G401 (cell line): ENCODE data around the gene TMEM150A. TPM values are rescaled to one million over a fixed set of nuclear protein-coding genes. Genes with fewer than 3 reads are reported as not detected.
"Not testable (repeated sequence)": the region's sequence is repeated elsewhere in the genome, so short reads cannot be mapped to it uniquely, and the experiment has no call there.

Experiments
- DNase-seq: peaks from one replicate; pipeline ENCODE4 v3.0.0-alpha.2; 2015; ENCODE audit warnings: low spot score
- in situ Hi-C: cut with HindIII; loops from 2 replicates; pipeline ENCODE4 v1.10.0; 2016; ENCODE audit warnings: low sequenced_read_pairs, mixed read lengths
- total RNA-seq: library from RNA; depleted of rRNA; stranded (reverse); fragments of >200 nt; shearing (Covaris generic); gene quantifications from 2 replicates; pipeline ENCODE4 v1.2.3, GENCODE V29; 2014

Gene TMEM150A
- total RNA-seq, 1 experiment from 2014 or later, result 20.7 TPM

DNA sequence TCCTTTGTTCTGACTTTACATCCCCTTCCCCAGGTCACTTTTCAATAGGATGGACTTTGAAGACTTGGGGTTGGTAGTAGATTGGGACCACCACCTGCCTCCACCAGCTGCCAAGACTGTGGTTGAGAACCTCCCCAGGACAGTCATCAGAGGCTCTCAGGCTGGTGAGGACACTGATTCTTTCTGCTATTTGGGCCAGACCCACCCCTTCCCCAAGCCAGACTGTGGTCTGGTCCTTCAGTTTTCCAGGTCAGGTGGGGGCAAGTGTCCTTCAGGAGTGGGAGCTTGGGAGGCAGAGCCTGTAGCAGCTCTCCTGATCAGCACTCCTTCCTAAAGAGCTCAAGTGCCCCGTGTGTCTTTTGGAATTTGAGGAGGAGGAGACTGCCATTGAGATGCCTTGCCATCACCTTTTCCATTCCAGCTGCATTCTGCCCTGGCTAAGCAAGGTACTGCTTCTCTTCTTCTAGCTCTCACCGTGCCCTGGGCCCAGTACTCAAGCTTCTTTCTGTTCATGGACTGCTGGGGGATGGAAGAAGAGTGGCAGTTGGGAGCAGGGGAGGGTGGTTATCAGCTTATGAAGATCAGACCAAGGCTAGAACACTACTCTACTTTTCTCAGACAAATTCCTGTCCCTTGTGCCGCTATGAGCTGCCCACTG lies 5.9 kb downstream of the TMEM150A start:
- in situ Hi-C loops, result no loop called here
- DNase-seq, result no peak

DNA sequence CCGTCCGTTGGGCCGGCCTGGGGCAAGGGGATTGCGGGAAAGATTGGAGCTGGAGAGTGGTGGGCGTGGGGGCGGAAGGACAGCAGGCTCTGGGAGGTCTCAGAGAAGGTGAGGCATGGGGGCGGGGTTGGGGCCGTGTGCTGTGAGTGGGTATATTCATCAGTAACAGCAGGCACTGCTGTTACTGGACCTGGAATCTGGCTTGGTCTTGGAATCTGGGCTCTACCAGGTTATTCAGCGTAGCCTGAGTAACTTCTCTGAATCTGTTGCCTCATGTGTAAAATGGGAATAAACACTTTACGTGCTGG lies 6.5 kb downstream of the TMEM150A start:
- DNase-seq, result no peak
- in situ Hi-C loops, result no loop called here

DNA sequence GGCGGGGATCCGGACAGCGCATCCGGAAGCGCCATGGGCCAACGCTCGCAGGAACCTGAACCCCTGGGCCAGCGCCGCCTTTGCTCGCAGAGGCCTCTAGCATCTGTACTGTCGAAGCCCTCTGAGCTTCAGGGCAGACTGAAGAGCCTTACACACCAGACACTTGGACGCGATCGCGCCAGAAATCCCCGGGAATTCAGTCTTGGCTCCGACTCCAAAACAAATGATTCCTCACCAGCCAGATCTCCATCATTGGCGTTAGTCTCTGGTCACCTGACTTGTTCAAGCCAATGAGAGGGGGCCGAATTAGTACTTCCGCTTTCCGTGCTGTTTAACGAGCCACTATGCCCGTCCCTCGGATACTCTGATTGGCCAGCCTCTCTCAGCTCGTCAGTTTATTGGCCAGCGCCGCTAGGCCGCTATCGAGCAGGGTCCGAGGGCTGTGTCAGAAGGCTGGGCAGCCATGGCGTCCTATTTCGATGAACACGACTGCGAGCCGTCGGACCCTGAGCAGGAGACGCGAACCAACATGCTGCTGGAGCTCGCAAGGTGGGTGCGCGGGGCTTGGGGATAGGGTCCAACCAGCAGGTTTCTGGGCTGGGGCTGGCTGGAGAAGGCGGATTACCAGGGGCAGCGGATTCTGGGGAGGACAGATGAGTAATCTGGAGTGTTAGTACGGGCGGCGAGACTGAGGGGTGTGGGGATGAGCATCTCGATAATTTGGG lies 7.0 kb downstream of the TMEM150A start, which contains the start of gene RNF181:
Gene RNF181, plus strand, starts transcription at position 445 of the 725 bp plus-strand sequence. Its CDS starts 19 bp downstream, at position 464.
- DNase-seq, result peak; percentile 100
- in situ Hi-C loops, result no loop called here

DNA sequence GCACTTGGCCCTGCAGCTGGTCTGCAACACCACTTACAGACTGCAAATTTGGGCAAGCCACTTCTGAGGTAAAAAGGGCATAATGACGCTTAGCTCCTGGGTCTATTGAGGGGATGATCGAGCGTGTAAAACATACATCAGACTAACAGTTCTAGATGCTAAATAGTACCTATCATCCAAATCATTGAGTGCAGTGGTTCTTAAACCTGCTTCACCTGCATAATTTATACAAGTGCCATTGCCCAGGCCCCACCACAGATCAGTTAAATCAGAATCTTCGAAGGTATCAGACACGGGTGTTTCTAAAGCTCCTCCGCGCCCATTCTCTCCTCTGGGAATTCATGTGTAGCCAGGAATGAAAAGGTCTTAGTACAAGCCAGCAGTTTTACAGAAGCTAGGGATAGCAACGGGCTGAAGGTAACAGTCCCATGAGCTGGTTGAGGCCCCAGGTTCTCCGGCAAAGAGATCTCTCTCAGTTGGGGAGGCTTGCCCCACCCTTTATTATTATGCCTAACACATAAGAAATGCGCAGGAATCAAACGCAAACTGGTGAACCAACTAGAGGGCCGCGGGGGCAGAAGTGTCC lies 7.7 kb downstream of the TMEM150A start:
- in situ Hi-C loops, result no loop called here
- no peak for DNase-seq

DNA sequence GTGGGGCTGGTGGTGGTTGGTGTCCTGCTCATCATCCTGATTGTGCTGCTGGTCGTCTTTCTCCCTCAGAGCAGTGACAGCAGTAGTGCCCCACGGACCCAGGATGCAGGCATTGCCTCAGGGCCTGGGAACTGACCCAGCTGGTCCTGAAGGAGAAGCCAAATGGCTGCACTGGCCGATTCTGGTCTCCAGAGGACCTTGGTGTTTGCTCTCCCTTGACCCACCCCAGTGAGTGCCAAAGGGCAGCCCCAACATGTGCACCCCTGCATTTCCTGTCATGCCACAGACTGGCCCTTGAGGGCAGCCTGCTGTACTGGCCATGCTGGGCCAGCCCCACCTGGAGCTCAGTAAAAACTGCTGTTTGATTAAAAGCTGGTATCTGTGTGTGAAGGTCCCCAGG lies 9.5 kb downstream of the TMEM150A start:
- in situ Hi-C loops, result no loop called here
- DNase-seq, result no peak

DNA sequence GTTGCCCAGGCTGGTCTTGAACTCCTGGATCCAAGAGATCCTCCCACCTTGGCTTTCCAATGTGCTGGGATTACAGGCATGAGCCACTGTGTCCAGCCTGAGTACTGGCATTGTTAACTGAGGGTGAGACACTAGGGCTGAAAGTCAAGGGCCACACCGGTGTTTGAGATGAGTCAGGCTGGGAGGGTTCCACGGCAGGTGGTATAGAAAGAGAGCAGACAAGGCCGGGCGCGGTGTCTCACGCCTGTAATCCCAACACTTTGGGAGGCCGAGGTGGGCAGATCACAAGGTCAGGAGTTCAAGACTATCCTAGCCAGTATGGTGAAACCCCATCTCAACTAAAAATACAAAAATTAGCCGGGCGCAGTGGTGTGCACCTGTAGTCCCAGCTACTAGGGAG lies 10.2 kb downstream of the TMEM150A start:
- DNase-seq, in situ Hi-C loops: not testable (repeated sequence)

DNA sequence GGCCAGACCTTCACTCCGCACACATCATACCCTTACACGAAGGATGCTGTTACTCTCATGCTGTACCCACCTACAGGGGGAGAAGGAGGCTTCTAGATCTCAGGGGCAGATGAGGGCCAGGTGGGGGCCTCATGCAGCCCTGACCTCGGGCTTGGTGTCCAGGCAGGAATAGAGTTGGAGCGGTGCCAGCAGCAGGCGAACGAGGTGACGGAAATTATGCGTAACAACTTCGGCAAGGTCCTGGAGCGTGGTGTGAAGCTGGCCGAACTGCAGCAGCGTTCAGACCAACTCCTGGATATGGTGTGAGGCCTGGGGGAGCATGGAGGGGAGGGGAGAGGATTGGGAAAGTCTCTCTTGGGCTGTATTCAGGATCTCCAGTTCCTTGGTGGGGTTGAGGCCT lies 10.9 kb downstream of the TMEM150A start:
- no peak for DNase-seq
- in situ Hi-C loops, result no loop called here

DNA sequence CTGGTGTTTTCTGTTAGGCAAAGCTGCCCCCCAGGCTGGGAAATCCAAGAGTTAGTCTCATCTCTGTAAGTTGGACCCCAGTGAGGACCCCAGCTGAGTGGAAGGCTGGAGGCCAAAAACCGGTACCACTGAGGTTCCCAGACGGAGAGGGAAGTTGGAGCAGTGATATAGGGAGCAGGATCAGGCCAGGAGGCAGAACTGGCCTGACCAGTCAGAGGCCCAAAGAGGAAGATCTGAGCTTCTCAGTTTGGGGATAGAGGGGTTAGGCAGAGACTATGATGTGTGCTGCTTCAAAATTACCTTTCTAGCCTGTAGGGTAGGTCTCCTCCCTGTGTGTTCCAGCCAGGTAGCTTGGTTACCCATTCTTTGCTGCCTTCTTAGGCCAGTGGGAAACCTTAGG lies 11.5 kb downstream of the TMEM150A start:
- no peak for DNase-seq
- in situ Hi-C loops, result no loop called here

DNA sequence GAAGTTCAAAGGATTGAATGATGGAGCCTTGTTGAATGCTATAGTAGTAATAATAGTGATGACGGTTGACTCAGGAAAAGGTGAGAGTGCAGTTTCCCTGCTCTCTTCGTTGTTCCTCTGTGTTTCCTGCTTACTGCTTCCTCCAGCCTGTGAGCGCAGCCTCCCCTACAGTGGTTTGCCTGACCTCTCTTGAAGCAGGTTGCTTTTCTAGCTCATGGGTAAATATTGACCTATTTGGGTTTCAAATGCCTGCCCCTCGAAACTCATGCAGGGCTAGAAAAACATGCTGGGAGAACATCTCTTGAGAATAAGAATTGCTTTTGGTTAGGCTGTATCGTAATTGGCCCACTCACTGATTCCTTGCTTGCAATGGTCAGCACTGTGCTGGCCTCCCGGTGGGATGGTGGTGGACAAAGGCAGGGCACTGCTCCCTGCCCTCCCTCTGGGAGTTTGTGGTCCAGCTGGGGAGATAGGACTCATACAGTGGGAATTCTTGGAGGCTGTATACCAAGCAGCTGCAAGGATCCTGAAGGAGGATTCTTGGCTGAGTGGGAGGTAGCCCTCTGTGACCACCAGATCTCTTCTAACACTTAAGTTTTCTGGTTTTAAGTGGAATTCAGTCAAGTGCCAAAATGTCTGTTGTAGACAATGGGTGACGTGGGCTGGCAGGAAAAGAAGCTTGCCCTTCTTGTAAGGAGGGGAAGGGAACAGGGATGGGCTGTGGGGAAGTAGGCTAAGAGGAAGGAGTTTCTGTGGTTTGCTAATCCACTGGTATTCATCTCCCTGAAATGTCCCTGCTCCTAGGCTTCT lies 12.3 kb downstream of the TMEM150A start:
- in situ Hi-C loops, result no loop called here
- no peak for DNase-seq

DNA sequence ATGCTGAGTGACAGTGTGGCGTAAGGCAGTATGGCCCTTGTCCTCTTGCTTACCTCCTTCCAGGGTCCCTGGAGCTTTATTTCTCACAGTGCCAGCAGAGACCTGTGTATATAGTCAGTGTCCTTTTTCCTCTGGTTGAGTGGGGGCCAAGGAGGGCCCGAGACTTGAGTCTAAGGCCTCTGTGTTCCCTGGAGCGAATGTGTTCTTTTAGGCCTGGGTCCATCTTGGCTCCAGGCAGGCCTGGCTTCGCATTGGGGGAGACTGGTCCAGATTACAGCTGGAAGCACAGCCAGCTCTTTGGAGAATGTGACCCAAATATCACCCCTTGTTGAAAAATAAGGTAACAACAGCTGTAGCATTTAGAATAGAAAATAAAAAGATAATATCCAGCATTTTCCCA lies 13.3 kb downstream of the TMEM150A start:
- in situ Hi-C loops, result no loop called here

DNA sequence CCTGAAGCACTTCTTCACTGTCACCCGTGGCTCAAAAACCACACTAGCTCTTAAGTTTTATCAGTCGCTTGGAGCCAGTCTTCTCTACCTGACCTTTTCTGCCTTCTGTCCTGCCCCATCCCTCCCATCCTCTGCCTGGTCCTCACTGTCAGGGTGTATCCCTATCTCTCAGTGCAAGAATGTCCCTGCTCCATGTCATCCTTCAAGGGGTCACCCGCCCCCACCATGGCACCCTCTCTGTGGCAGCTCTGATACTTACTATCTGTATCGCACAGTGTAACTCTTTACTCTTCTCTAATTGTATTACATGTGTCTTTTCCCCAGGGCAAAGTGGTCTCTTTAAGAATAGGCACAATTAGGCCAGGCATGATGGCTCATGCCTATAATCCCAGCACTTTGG lies 13.9 kb downstream of the TMEM150A start:
- no peak for DNase-seq
- in situ Hi-C loops, result no loop called here

More for the DNA sequence above, 13.3 kb downstream of the TMEM150A start:
- DNase-seq, result no peak

DNA sequence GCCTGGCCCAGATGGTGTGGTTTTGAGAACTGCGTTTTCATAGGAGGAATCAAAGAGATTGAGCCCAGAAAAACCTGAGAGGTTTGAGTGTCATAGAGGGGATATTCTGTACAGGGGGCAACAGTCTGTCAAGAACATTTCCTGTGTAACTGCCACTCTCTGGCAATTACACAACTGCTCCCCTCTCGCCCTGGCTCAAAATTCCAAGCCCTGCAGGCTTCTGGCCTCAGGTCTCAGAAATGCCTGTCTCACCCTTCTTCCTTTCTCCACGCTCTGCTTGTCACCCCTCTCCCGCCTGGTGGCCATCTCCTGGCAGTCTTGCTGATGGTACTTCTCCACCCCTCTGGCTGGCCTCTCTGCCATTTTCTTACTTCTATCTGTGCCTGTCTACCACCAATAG lies 14.3 kb downstream of the TMEM150A start:
- DNase-seq, result no peak
- in situ Hi-C loops, result no loop called here

DNA sequence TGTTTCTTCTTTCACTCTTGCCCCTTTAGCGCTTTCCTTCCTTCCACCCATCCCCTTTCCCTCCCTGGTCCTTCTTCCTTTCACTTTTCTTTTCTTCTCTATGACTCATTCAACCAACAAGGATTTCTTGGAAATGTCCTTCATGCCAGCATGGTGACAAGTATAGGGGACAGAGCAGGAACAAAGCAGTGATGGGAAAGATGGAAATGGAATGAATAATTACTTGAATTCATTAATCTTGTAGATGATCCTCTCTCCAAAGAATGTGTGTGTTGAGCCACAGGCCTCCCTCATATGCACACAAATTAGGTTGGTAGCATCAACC lies 16.8 kb downstream of the TMEM150A start:
- no peak for DNase-seq
- in situ Hi-C loops, result no loop called here

DNA sequence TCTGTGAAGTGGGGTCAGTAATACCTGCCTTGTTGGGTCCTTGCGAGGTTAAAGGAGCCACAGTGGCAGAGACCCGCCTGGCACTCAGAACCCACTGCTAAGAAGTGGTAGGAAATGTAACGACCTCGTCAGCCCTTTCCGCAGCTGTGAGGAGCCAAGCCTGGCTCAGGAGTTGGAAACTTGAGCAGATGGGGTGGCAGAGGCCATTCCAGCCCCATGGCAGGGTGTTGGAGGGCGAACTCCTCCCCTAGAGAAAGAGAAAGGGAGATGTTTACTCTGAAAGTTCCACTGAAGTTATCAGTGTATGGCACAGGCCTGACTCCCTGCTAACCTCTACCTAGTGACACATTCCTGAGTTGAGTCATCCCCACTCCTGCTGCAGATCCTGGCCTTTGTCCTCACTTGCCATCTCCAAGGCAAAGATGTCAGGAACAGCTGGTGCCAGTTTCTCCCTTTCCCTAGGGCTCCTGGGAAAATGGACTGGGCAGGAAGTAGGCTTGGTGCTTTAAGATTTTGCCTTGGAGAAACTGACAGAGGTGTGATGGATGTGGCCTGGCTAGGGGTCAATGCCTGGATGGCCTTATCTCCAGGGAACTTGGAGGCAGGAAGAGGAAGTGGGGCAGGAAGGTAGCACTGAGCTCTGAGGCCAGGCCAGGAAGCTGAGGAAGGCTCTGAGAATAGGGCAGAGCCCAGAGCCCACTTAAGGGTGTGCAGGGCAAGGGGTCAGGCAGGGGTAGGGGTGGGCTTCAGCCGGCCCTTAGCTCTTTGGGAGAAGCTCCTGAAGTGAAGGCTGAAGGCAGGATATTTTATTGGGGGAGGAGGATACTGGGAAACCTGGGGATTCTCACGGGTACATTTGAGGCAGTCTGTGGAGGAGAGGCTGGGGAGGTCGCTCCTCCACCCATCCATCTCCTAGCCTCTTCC lies 17.4 kb downstream of the TMEM150A start:
- in situ Hi-C loops, result no loop called here
- DNase-seq, result no peak

DNA sequence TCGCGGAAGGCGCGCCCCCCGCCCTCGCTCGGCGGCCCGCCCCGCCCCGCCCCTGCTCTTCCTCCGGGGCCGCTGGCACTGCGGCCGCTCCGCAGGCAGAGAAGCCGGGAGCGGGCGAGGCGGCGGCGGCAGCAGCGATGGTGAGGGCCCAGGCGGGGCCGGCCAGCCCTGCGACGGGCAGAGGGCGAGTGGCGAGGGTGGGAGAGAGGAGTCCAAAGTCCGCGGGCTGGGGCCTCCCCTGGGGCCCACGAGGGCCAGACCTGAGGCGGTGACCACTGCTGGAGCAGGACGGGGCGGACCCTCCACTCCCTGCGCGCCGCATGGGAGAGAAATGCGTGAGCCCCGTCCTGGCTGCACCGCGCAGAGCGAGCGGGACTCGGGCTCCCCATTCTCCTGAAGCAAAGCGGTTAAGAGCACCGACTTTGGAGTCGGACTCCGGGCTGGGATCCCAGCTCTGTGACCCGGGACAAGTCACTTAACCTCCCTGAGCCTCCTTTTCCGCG lies 18.1 kb downstream of the TMEM150A start, which contains the start of gene VAMP5:
Gene VAMP5, plus strand, starts transcription at position 78 of the 503 bp plus-strand sequence. Its CDS starts 60 bp downstream, at position 138.
- in situ Hi-C loops, result no loop called here

DNA sequence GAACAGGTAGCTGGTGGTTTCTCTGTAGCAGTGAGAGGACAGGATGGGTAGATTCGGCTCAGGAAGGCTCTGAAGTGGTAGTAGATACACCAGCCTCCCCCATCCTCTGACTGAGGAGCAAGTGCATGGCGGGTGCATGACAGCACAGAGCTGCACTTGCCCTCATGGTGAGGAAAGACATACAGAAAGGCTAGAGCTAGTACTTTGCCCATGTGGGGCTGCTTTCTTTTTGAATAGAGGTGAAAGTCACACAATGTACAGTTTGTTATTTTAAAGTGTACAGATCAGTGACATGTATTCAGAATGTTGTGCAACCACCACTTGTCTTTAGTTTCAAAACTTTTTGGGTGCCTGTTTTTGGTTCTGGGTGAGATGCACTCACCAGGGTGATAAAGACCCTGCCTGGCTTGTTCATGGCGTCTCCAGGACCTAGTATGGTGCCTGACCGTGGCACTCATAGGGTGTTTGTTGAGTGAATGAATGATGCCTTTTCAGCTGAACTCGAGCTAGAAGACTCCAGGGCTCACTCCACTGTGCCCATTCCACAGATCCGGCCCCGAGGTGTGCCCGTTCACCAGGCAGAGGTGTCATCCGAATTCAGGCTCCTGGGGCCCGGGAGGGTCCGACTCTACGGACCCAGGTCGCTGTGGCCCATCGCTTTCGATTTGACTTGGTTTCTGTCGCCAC lies 18.7 kb downstream of the TMEM150A start:
- no peak for DNase-seq

More for the DNA sequence above, 18.1 kb downstream of the TMEM150A start, which contains the start of gene VAMP5:
- no peak for DNase-seq

DNA sequence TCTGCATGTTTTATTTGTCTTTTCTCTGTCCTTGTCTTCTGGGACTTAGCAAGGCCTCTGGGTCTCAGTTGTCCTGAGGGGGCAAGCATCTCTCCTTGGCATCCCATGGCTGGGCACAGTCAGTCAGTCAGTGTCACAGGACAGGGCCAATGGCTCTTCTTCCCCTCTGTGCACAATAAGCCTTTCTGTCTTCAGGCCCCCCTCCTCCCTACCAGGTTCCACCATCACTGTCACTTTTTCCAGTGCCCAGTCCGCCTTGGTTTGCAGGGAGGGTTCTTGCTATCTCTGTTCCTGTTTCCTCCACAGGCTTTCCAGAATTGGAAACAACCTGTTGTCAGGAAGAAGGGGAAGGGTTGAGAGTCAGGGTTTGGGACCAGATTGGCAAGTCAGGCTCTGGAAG lies 20.0 kb downstream of the TMEM150A start:
- in situ Hi-C loops, result no loop called here
- no peak for DNase-seq

More for the DNA sequence above, 18.7 kb downstream of the TMEM150A start:
- in situ Hi-C loops, result no loop called here

DNA sequence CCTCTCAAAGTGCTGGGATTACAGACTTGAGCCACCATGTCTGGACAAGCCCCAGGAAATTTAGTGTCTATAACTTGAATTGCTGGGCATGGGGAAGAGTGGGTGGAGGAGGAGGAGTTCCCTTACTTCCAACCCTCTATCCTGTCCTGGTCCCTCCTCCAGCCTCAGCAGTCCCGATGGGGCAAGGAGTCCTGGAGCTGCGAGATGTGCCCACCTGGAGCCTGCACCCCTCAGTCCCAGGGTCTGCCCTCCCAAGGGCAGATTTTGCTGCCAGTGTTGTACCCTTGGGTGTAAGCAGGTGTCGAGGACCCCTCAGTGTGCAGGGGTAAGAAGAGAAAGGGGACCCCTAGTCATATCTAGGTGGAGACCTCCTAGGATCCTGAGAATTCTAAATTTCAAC lies 22.3 kb downstream of the TMEM150A start:
- no peak for DNase-seq
- in situ Hi-C loops, result no loop called here
